CD1c-positive myeloid dendritic cell (primary cell): Measurements from ENCODE around the gene KDM4F.
A peak's percentile ranks its signal among the peaks of the same experiment; 100 is the strongest.

ENCODE experiments used
- DNase-seq: peaks from one replicate; pipeline ENCODE4 v3.0.0-alpha.2; 2016; ENCODE audit errors: extremely low spot score

The KDM4F gene

DNA sequence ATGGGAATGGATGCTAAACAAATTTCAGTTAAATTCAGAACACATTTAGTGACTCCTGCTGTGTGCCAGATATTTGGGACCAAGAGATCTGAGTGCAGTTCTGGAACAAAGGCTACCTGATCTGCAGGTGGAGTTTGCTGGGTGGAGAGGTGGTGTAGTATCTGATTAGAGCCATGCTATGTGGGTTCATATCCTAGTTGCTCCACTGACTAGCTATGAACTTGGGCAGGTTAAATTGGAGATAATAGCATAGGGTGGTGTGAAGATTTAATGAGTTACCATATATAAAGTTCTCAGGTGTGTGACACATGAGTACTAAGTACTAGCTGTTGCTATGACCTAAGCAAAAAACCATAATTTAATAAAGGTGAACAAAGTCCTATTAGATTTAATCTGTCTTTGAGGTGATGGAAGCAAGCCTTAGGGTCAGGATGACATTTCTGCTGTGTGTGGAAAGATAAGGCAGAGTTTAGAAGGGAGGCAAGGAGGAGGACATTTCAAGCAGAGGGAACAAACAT, 42.5 kb downstream of the KDM4F start:
- no peak for DNase-seq

GRCh38 chr11:95092549-95093324, 43.5 kb downstream of the KDM4F start:
- peak; percentile 28 for DNase-seq

DNA sequence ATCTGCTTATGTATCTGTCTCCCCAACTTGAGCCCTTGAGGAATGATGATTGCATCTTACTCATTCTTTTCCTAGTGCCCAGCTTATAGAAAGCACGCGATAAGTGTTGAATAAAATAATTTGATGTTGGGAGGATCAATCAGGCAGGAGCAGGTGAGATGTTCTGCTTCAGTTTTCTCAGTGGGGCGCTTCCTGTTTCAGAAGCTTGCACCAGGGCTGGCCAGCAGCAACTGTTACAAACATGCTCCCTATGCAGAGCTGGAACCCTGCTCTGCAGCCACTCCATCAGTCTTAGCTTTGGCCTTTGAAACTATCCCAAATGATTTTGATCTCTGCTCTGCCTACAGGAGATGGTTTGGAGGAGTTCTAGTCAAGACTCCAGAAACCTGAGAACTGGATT, 44.3 kb downstream of the KDM4F start:
- DNase-seq: no peak

DNA sequence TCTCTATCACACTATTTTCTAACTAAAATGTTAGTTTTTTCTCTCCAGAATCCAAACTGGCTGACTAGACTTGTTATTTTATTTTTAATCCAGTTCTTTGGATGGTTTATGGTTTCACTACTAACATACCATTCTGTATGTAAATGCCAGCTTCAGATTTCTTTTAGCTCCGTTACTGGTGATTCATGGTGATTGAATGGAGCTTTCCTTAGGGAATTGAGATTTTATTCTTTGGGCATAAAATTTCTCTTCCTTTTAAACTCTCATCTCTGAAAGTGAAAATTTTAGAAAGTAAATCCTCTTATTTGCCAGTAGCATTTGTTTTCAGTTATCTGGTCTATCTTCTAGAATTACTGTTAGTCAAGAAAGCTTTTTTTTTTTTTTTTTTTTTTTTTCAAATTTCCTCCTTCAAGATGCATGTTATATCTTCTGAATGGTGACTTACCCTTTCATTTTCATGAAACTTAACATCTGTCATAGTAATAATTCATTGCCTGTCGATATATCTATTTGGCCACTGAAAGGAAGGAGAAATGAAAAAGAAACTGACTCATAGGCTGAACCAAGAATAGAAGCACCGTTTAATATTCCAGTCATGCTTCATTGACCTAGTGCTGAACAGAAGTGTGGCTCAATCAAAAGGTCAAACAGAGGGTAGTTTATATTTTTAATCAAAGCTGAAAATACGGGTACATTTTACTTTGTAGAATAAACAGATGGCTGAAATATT, 46.8 kb downstream of the KDM4F start:
- DNase-seq: peak; percentile 25

- no peak for DNase-seq
Observed at GRCh38 chr11:95097209-95097608, 48.0 kb downstream of the KDM4F start.

DNA sequence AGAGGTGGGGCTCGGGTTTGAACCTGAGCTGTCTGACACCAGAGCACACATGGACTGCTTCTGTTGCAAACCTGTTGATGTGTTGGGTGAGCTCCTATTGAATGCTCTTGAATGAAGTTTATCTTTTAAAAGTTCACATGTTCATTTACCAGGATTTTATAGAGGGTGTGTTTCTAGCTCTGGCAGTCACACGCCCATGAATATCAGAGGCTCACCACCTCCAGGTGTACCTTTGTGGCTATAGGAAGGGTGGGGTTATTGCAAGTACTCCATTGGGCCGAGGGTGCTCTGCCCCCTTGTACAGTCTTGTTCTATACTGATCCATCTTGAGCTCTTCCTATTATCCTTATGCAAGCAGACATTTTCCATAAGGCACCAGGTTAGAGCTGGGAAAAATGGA, 49.6 kb downstream of the KDM4F start:
- no peak for DNase-seq

DNA sequence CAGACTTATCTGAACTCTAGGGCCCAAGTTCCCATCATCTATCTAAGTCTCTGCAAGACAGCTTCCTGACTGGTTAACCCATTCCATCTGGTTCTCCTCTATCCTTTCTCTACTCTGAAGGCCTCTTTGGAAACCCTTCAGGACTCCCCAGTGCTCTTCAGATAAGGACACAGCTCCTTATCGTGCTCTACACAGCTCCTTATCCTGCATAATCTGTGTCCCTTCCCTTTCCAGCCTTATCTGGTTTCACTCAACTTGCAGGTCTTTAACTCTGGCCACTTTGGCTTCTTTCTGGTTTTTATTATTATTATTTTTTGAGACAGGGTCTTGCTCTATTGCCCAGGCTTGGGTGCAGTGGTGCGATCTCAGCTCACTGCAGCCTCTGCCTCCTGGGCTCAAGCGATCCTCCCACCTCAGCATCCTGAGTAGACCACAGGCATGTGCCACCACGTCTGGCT, 51.0 kb downstream of the KDM4F start:
- no peak for DNase-seq
